Measurements from ENCODE around the gene PFN3.
"Not testable (repeated sequence)": the region's sequence is repeated elsewhere in the genome, so short reads cannot be mapped to it uniquely, and the experiment has no call there.

The PFN3 gene

GRCh38 chr5:177377851-177378776 lies 22.3 kb downstream of the PFN3 start:
- no peak overlapping the region for H3K9ac ChIP-seq (ENCODE audit: low read length in 2 of 2)
- no peak overlapping the region for H3K4me3 ChIP-seq (ENCODE audit: low read length in 2 of 2)
- H3K27me3 ChIP-seq (ENCODE audit: control insufficient read depth in 1 of 2, insufficient read depth in 2 of 2, low read length in 2 of 2) = peaks cover 0 to 2% of the 10 kb centered on the region in 2 donors
- H3K27ac ChIP-seq (ENCODE audit: low read length) = no peak overlapping the region
- no peaks in the 10 kb centered on the region for H3K9me3 ChIP-seq (ENCODE audit: control insufficient read depth in 2 of 2, low read length in 2 of 2)
- peaks cover 3% of the 10 kb centered on the region for H3K4me1 ChIP-seq (ENCODE audit: control insufficient read depth, insufficient read depth, low read length)
- H3K36me3 ChIP-seq (ENCODE audit: control insufficient read depth in 2 of 2, insufficient read depth in 2 of 2, low read length in 2 of 2) = no peaks in the 10 kb centered on the region

GRCh38 chr5:177376107-177376506 lies 24.4 kb downstream of the PFN3 start:
- Histone ChIP-seq H3K27me3 (ENCODE audit: control insufficient read depth in 1 of 2, insufficient read depth in 2 of 2, low read length in 2 of 2) (peaks cover 0 to 2% of the 10 kb centered on the region in 2 donors), H3K4me1 (ENCODE audit: control insufficient read depth, insufficient read depth, low read length) (peaks cover 7% of the 10 kb centered on the region), H3K27ac (ENCODE audit: low read length) (no peak overlapping the region), H3K4me3 (ENCODE audit: low read length in 2 of 2) (no peak overlapping the region), H3K9ac (ENCODE audit: low read length in 2 of 2) (no peak overlapping the region), H3K36me3 (ENCODE audit: control insufficient read depth in 2 of 2, insufficient read depth in 2 of 2, low read length in 2 of 2) (no peaks in the 10 kb centered on the region), H3K9me3 (ENCODE audit: control insufficient read depth in 2 of 2, low read length in 2 of 2) (no peaks in the 10 kb centered on the region)

DNA sequence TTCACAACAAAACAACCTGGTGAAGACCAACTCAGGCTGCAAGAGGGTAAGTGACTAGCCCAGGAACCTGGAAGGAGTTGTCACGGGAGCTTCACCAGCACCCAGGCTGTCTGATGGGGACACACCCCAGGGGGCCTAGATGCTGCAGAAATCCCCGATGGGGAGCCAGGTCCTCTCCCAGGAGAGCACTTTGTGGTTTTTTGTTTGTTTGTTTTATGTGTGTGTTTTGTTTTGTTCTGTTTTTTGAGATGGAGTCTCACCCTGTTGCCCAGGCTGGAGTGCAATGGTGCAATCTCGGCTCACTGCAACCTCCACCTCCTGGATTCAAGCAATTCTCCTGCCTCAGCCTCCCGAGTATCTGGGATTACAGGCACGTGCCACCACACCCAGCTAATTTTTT lies 24.9 kb downstream of the PFN3 start:
- H3K4me3 ChIP-seq (ENCODE audit: low read length in 2 of 2); H3K27ac ChIP-seq (ENCODE audit: low read length); H3K9ac ChIP-seq (ENCODE audit: low read length in 2 of 2); H3K9me3 ChIP-seq (ENCODE audit: control insufficient read depth in 2 of 2, low read length in 2 of 2); H3K4me1 ChIP-seq (ENCODE audit: control insufficient read depth, insufficient read depth, low read length); H3K27me3 ChIP-seq (ENCODE audit: control insufficient read depth in 1 of 2, insufficient read depth in 2 of 2, low read length in 2 of 2); H3K36me3 ChIP-seq (ENCODE audit: control insufficient read depth in 2 of 2, insufficient read depth in 2 of 2, low read length in 2 of 2): not testable (repeated sequence)

GRCh38 chr5:177374211-177374610 lies 26.2 kb downstream of the PFN3 start:
- H3K9me3 ChIP-seq (ENCODE audit: control insufficient read depth in 2 of 2, low read length in 2 of 2) = no peaks in the 10 kb centered on the region

DNA sequence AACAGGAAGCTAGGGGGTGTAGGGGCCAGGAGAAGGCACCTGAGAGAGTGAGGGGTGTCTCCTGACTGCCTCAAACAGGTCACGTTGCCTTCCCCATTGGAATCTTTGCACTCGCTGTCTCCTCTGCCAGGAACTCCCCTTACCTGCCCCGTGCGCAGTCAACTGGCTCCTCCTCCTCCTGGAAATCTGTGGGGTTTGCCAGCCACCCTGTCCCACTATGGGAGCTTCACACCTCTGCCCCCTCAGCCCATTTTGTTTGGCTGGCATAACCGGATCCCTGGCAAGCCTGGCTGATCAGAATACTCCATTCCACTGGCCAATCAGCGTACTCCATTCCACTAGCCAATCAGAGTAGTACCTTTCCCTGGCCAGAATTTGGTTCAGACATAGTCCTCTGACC lies 26.7 kb downstream of the PFN3 start:
- no peak overlapping the region for H3K9ac ChIP-seq (ENCODE audit: low read length in 2 of 2)
- H3K4me3 ChIP-seq (ENCODE audit: low read length in 2 of 2) = no peak overlapping the region
- H3K27ac ChIP-seq (ENCODE audit: low read length) = no peak overlapping the region
- peaks cover 9% of the 10 kb centered on the region for H3K4me1 ChIP-seq (ENCODE audit: control insufficient read depth, insufficient read depth, low read length)
- peaks cover 0 to 2% of the 10 kb centered on the region in 2 donors for H3K27me3 ChIP-seq (ENCODE audit: control insufficient read depth in 1 of 2, insufficient read depth in 2 of 2, low read length in 2 of 2)
- H3K9me3 ChIP-seq (ENCODE audit: control insufficient read depth in 2 of 2, low read length in 2 of 2) = no peaks in the 10 kb centered on the region
- H3K36me3 ChIP-seq (ENCODE audit: control insufficient read depth in 2 of 2, insufficient read depth in 2 of 2, low read length in 2 of 2) = no peaks in the 10 kb centered on the region

More at GRCh38 chr5:177374211-177374610, 26.2 kb downstream of the PFN3 start:
- peaks cover 9% of the 10 kb centered on the region for H3K4me1 ChIP-seq (ENCODE audit: control insufficient read depth, insufficient read depth, low read length)
- H3K27ac ChIP-seq (ENCODE audit: low read length) = no peak overlapping the region
- H3K4me3 ChIP-seq (ENCODE audit: low read length in 2 of 2) = no peak overlapping the region
- no peak overlapping the region for H3K9ac ChIP-seq (ENCODE audit: low read length in 2 of 2)
- H3K36me3 ChIP-seq (ENCODE audit: control insufficient read depth in 2 of 2, insufficient read depth in 2 of 2, low read length in 2 of 2) = no peaks in the 10 kb centered on the region
- peaks cover 0 to 2% of the 10 kb centered on the region in 2 donors for H3K27me3 ChIP-seq (ENCODE audit: control insufficient read depth in 1 of 2, insufficient read depth in 2 of 2, low read length in 2 of 2)

GRCh38 chr5:177372910-177373309 lies 27.6 kb downstream of the PFN3 start:
- Histone ChIP-seq H3K4me3 (ENCODE audit: low read length in 2 of 2) (no peak overlapping the region), H3K9me3 (ENCODE audit: control insufficient read depth in 2 of 2, low read length in 2 of 2) (no peaks in the 10 kb centered on the region), H3K36me3 (ENCODE audit: control insufficient read depth in 2 of 2, insufficient read depth in 2 of 2, low read length in 2 of 2) (no peaks in the 10 kb centered on the region), H3K27ac (ENCODE audit: low read length) (no peak overlapping the region), H3K4me1 (ENCODE audit: control insufficient read depth, insufficient read depth, low read length) (peaks cover 9% of the 10 kb centered on the region), H3K27me3 (ENCODE audit: control insufficient read depth in 1 of 2, insufficient read depth in 2 of 2, low read length in 2 of 2) (peaks cover 0 to 2% of the 10 kb centered on the region in 2 donors), H3K9ac (ENCODE audit: low read length in 2 of 2) (no peak overlapping the region)

GRCh38 chr5:177372034-177372896 lies 28.2 kb downstream of the PFN3 start:
- H3K9ac ChIP-seq (ENCODE audit: low read length in 2 of 2) = no peak overlapping the region

DNA sequence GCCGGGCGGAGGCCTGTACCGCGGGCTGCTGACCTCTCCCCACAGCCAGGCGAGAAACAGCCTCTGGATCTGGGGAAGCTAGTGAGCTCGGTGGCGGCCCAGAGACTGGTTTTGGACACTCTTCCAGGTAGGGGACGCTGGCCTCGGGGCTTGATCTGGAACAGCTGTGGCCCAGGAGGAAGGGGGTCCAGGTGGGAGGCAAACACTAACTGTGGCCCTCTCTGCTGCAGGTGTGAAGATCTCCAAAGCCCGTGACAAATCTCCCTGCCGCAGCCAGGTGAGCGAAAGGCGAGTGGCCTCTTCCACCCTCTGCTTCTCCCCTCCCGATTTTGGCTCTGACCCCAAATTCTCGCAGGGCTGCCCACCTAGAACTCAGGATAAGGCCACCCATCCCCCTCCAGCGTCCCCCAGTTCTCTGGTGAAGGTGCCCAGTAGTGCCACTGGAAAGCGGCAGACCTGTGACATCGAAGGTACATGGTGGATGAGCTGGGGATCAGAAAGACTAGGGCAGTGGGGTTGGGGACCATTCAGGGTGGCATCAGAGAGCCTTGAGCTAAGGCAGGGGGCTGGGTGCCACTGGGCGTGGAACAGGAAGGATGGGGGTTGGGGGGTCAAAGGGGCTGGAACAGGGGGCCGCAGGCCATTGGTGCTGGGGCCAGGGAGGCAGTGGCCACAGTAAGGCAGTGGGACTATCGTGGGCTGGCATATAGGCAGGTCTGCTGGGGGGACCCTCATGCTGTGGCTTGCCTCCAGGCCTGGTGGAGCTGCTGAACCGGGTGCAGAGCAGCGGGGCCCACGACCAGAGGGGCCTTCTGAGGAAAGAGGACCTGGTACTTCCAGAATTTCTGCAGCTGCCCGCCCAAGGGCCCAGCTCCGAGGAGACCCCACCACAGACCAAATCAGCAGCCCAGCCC lies 29.1 kb downstream of the PFN3 start:
- H3K4me3 ChIP-seq (ENCODE audit: low read length in 2 of 2) = peak overlapping the region; percentile 64 to 65
- H3K4me1 ChIP-seq (ENCODE audit: control insufficient read depth, insufficient read depth, low read length) = peaks cover 23% of the 10 kb centered on the region
- no peaks in the 10 kb centered on the region for H3K9me3 ChIP-seq (ENCODE audit: control insufficient read depth in 2 of 2, low read length in 2 of 2)
- no peak overlapping the region for H3K27ac ChIP-seq (ENCODE audit: low read length)
- peak overlapping the region; percentile 58 to 66 for H3K9ac ChIP-seq (ENCODE audit: low read length in 2 of 2)
- H3K27me3 ChIP-seq (ENCODE audit: control insufficient read depth in 1 of 2, insufficient read depth in 2 of 2, low read length in 2 of 2) = no peaks in the 10 kb centered on the region
- H3K36me3 ChIP-seq (ENCODE audit: control insufficient read depth in 2 of 2, insufficient read depth in 2 of 2, low read length in 2 of 2) = no peaks in the 10 kb centered on the region

More at GRCh38 chr5:177372034-177372896, 28.2 kb downstream of the PFN3 start:
- Histone ChIP-seq H3K9me3 (ENCODE audit: control insufficient read depth in 2 of 2, low read length in 2 of 2) (no peaks in the 10 kb centered on the region), H3K4me1 (ENCODE audit: control insufficient read depth, insufficient read depth, low read length) (peaks cover 16% of the 10 kb centered on the region), H3K27me3 (ENCODE audit: control insufficient read depth in 1 of 2, insufficient read depth in 2 of 2, low read length in 2 of 2) (no peaks in the 10 kb centered on the region), H3K4me3 (ENCODE audit: low read length in 2 of 2) (no peak overlapping the region), H3K27ac (ENCODE audit: low read length) (no peak overlapping the region), H3K36me3 (ENCODE audit: control insufficient read depth in 2 of 2, insufficient read depth in 2 of 2, low read length in 2 of 2) (no peaks in the 10 kb centered on the region)

DNA sequence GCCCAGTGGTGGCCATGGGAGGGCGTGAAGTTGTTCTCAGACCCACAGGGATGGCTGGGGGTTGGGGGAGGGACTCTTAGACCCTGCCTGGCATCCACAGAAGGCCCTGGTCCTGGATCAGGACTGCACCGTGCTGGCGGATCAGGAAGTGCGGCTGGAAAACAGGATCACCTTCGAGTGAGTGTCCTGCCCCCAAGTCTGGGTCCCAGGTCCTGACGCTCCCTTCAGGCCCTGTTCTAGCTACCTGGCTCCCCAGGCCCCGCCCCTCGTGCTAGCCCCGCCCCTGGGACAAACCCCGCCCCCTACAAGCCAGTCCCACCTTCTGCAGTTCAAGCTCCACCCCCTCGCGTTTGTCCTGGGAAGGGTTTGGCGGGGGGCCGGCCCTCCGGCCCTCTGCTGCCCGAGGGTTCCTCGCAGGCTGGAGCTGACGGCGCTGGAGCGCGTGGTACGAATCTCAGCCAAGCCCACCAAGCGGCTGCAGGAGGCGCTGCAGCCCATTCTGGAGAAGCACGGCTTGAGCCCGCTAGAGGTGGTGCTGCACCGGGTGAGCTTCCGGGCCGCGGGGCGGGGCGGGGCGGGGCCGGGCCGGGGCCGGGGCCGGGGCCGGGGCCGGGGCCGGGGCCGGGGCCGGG lies 29.9 kb downstream of the PFN3 start:
- Histone ChIP-seq H3K4me3 (ENCODE audit: low read length in 2 of 2) (peak overlapping the region in 1 of 2 donors; percentile 64), H3K27ac (ENCODE audit: low read length) (no peak overlapping the region), H3K4me1 (ENCODE audit: control insufficient read depth, insufficient read depth, low read length) (peaks cover 30% of the 10 kb centered on the region)

More for the DNA sequence above, 29.9 kb downstream of the PFN3 start:
- Histone ChIP-seq H3K9me3 (ENCODE audit: control insufficient read depth in 2 of 2, low read length in 2 of 2) (no peaks in the 10 kb centered on the region), H3K36me3 (ENCODE audit: control insufficient read depth in 2 of 2, insufficient read depth in 2 of 2, low read length in 2 of 2) (no peaks in the 10 kb centered on the region), H3K27me3 (ENCODE audit: control insufficient read depth in 1 of 2, insufficient read depth in 2 of 2, low read length in 2 of 2) (no peaks in the 10 kb centered on the region), H3K9ac (ENCODE audit: low read length in 2 of 2) (peak overlapping the region in 1 of 2 donors; percentile 23)
